ENCODE data around the gene GPRASP1.
"Not testable (repeated sequence)": the region's sequence is repeated elsewhere in the genome, so short reads cannot be mapped to it uniquely, and the experiment has no call there.

The GPRASP1 gene

DNA sequence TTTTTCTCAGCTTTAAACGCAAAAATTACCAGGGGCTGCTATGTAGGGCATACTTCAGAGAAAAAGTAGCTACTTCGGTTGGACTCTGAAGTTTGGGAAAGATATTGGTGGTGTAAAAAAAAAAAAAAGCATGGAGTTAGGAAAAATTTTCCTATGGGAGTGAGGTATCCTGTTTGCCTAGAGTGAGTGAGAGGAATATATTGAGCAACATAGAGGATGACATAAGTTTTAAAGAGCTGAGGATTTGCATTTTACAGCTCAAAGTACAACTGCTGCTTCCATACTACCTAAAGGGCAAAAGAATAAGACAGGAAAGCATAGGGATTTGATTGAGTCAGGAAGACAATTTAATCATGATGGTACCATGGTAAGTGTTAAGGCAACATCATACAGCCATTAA, 7.3 kb downstream of the GPRASP1 start:
- Histone ChIP-seq H3K4me3 (ENCODE audit: low read depth in 1 of 2, low read length in 2 of 2) (no peak overlapping the region), H3K27ac (ENCODE audit: low read length) (no peak overlapping the region), H3K9me3 (ENCODE audit: control insufficient read depth in 1 of 2, low read length in 2 of 2) (no peaks in the 10 kb centered on the region), H3K4me1 (ENCODE audit: control insufficient read depth in 1 of 2, insufficient read depth in 2 of 2, low read length in 2 of 2) (peaks cover 0 to 21% of the 10 kb centered on the region in 2 donors), H3K27me3 (ENCODE audit: low read depth, low read length) (no peaks in the 10 kb centered on the region), H3K36me3 (ENCODE audit: control insufficient read depth in 1 of 2, insufficient read depth in 2 of 2, low read length in 2 of 2) (no peaks in the 10 kb centered on the region)

DNA sequence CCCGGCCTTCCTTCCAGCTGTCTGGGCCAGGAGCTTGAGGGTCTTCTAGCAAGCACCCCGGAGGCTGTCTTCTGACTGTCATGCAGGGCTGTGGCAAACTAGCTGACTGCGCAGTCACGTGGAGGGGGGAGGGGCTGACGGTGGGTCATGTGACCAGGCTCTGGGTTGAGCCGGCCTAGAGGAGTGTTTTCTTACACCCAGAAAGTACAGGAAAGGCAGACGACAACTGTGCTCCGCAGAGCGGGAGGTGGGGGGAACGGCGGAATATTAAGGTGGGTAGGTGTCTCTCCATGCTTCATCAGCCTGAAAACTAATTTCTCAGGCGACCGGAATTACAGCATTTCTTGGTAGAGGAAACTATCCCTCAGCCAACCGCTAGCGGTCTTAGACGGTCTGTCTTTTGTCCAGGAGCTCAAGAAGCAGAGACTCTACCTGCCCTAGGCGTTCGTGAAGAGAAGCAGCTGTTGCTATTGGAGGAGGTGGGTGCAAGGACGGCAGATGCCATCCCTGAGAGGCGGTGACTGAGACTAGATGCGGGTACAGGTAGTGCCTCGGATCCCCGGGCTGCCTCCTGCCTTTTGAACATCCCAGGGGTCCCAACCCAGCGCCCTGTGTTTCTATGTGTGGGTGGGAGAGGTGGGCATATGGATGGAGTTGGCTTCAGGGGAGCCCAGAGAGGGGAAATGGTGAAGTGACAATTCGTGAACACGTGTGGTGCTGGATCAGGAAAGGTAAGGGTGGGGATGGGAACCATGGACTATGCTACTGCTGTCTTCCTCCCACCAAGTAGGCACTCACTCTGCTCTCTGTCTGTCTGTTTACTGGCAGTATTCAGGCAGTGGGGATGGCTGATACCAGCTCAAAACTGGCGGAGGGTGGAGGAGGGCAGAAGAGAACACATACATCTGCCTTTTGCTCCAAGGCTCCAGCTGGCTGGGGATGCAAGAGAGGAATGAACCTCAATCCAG, 8.8 kb downstream of the GPRASP1 start:
- Histone ChIP-seq H3K27ac (ENCODE audit: low read length) (peak overlapping the region; percentile 56), H3K9me3 (ENCODE audit: control insufficient read depth in 1 of 2, low read length in 2 of 2) (no peaks in the 10 kb centered on the region), H3K4me3 (ENCODE audit: low read depth in 1 of 2, low read length in 2 of 2) (peak overlapping the region; percentile 59 to 63), H3K27me3 (ENCODE audit: low read depth, low read length) (no peaks in the 10 kb centered on the region), H3K4me1 (ENCODE audit: control insufficient read depth in 1 of 2, insufficient read depth in 2 of 2, low read length in 2 of 2) (peaks cover 0 to 8% of the 10 kb centered on the region in 2 donors), H3K36me3 (ENCODE audit: control insufficient read depth in 1 of 2, insufficient read depth in 2 of 2, low read length in 2 of 2) (no peaks in the 10 kb centered on the region)

DNA sequence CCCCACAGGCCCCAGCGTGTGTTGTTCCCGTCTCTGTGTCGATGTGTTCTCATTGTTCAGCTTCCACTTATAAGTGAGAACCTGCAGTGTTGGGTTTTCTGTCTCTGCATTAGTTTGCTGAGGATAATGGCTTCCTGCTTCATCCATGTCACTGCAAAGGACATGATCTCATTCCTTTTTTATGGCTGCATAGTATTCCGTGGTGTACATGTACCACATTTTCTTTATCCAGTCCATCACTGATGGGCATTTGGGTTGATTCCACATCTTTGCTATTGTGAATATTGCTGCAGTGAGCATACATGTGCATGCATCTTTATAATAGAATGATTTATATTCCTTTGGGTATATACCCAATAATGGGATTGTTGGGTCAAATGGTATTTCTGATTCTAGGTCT, 12.5 kb downstream of the GPRASP1 start:
- not testable (repeated sequence) for H3K9me3 ChIP-seq (ENCODE audit: control insufficient read depth in 1 of 2, low read length in 2 of 2); H3K4me3 ChIP-seq (ENCODE audit: low read depth in 1 of 2, low read length in 2 of 2); H3K27me3 ChIP-seq (ENCODE audit: low read depth, low read length); H3K4me1 ChIP-seq (ENCODE audit: control insufficient read depth in 1 of 2, insufficient read depth in 2 of 2, low read length in 2 of 2); H3K27ac ChIP-seq (ENCODE audit: low read length); H3K36me3 ChIP-seq (ENCODE audit: control insufficient read depth in 1 of 2, insufficient read depth in 2 of 2, low read length in 2 of 2)

DNA sequence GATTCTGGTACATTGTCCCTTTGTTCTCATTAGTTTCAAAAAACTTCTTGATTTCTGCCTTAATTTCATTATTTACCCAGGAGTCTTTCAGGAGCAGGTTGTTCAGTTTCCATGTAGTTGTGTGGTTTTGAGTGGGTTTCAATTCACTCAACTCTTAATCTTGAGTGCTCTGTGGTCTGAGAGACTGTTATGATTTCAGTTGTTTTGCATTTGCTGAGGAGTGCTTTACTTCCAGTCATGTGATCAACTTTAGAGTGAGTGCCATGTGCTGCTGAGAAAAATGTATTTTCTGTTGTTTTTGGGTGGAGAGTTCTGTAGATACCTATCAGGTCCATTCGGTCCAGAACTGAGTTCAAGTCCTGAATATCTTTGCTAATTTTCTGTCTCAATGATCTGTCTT, 15.8 kb downstream of the GPRASP1 start:
- H3K27ac ChIP-seq (ENCODE audit: low read length); H3K4me3 ChIP-seq (ENCODE audit: low read depth in 1 of 2, low read length in 2 of 2); H3K4me1 ChIP-seq (ENCODE audit: control insufficient read depth in 1 of 2, insufficient read depth in 2 of 2, low read length in 2 of 2); H3K36me3 ChIP-seq (ENCODE audit: control insufficient read depth in 1 of 2, insufficient read depth in 2 of 2, low read length in 2 of 2); H3K27me3 ChIP-seq (ENCODE audit: low read depth, low read length); H3K9me3 ChIP-seq (ENCODE audit: control insufficient read depth in 1 of 2, low read length in 2 of 2): not testable (repeated sequence)

DNA sequence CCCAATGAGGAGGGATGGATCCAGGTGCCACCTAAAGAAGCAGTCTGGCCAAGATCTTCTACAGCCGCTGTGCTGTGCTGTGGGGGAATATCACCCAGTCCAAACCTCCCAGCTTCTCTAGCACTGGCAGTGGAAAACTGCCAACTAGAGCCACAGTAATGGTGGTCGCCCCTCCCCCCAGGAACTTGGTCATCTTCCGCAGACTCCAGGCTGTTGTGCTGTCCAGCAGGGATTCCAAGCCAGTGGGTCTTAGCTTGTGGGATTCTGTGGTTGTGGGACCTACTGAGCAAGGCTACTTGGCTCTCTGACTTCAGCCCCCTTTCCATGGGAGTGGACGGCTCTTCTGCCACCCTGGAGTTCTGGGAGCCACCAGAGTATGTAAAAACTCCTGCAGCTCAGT, 18.2 kb downstream of the GPRASP1 start:
- no peak overlapping the region for H3K27ac ChIP-seq (ENCODE audit: low read length)
- H3K36me3 ChIP-seq (ENCODE audit: control insufficient read depth in 1 of 2, insufficient read depth in 2 of 2, low read length in 2 of 2), result no peaks in the 10 kb centered on the region
- H3K4me1 ChIP-seq (ENCODE audit: control insufficient read depth in 1 of 2, insufficient read depth in 2 of 2, low read length in 2 of 2), result no peaks in the 10 kb centered on the region
- H3K27me3 ChIP-seq (ENCODE audit: low read depth, low read length), result no peaks in the 10 kb centered on the region
- no peak overlapping the region for H3K4me3 ChIP-seq (ENCODE audit: low read depth in 1 of 2, low read length in 2 of 2)
- no peaks in the 10 kb centered on the region for H3K9me3 ChIP-seq (ENCODE audit: control insufficient read depth in 1 of 2, low read length in 2 of 2)

DNA sequence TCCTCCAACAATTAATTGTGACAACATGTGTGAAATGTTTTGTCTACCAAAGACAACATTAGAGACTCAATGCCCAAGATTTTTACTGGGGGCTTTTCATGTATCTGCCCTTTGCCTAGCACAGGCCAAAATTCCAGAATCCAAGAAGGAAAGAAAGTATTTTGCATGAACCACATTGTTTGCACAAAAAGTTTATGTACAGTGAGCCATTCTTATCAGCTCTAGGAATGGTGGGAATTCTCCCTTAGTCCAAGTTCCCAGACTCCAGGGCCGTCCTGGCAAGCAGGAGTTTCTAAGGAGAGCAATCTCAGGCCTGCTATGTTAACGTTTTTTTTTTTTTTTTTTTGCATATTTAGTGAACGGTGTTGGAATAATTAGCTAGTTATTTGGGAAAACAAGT, 21.6 kb downstream of the GPRASP1 start:
- no peak overlapping the region for H3K4me3 ChIP-seq (ENCODE audit: low read depth in 1 of 2, low read length in 2 of 2)
- no peak overlapping the region for H3K27ac ChIP-seq (ENCODE audit: low read length)
- no peaks in the 10 kb centered on the region for H3K36me3 ChIP-seq (ENCODE audit: control insufficient read depth in 1 of 2, insufficient read depth in 2 of 2, low read length in 2 of 2)
- H3K4me1 ChIP-seq (ENCODE audit: control insufficient read depth in 1 of 2, insufficient read depth in 2 of 2, low read length in 2 of 2), result no peaks in the 10 kb centered on the region
- no peaks in the 10 kb centered on the region for H3K9me3 ChIP-seq (ENCODE audit: control insufficient read depth in 1 of 2, low read length in 2 of 2)
- no peaks in the 10 kb centered on the region for H3K27me3 ChIP-seq (ENCODE audit: low read depth, low read length)

DNA sequence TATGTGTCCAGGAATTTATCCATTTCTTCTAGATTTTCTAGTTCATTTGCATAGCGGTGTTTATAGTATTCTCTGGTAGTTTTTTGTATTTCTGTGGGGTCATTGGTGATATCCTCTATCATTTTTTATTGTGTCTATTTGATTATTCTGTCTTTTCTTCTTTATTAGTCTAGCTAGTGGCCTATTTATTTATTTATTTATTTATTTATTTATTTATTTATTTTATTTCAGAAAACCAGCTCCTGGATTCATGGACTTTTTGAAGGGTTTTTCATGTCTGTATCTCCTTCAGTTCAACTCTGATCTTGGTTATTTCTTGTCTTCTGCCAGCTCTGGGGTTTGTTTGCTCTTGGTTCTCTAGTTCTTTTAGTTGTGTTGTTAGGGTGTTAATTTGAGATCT, 26.2 kb downstream of the GPRASP1 start:
- not testable (repeated sequence) for H3K4me3 ChIP-seq (ENCODE audit: low read depth in 1 of 2, low read length in 2 of 2); H3K4me1 ChIP-seq (ENCODE audit: control insufficient read depth in 1 of 2, insufficient read depth in 2 of 2, low read length in 2 of 2); H3K27me3 ChIP-seq (ENCODE audit: low read depth, low read length); H3K36me3 ChIP-seq (ENCODE audit: control insufficient read depth in 1 of 2, insufficient read depth in 2 of 2, low read length in 2 of 2); H3K9me3 ChIP-seq (ENCODE audit: control insufficient read depth in 1 of 2, low read length in 2 of 2); H3K27ac ChIP-seq (ENCODE audit: low read length)

DNA sequence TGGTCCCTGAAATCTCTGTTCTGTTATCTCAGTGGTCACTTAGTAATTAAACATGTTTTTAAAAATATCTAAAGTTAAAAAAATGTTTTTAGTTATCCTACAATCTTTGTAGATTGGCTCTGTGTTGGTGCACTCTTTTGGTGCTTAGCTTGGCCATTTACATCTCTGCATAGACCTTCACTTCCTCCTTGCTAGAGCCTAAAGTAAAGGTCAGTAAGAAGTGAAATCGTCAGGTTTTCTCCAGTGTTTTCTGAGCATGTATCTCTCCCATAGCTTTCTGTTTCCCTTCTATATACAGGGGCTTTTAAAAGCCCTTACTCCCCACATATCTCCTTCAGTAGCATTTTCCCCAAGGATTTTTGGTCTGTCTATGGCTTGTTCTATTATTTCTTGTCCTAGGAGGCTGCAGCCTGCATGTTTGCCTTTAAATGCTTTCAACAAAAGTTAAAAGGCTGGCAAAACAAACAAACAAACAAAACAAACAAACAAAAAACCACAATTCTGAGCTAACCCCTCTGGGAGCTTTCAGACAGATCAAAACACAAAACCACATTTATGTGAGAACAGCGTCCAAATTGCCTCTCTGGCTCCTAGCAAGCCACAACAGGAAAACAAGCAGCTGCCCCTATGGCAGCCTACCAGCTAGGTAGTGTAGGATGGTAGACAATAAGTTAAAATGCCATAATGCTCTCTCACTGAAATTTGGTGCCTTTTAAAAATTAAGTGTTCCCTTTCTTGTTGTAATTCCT, 33.7 kb downstream of the GPRASP1 start:
- Histone ChIP-seq H3K9me3 (ENCODE audit: control insufficient read depth in 1 of 2, low read length in 2 of 2) (peaks cover 0 to 9% of the 10 kb centered on the region in 2 donors), H3K27me3 (ENCODE audit: low read depth, low read length) (no peaks in the 10 kb centered on the region), H3K36me3 (ENCODE audit: control insufficient read depth in 1 of 2, insufficient read depth in 2 of 2, low read length in 2 of 2) (peaks cover 0 to 10% of the 10 kb centered on the region in 2 donors), H3K4me1 (ENCODE audit: control insufficient read depth in 1 of 2, insufficient read depth in 2 of 2, low read length in 2 of 2) (no peaks in the 10 kb centered on the region), H3K4me3 (ENCODE audit: low read depth in 1 of 2, low read length in 2 of 2) (no peak overlapping the region), H3K27ac (ENCODE audit: low read length) (no peak overlapping the region)

DNA sequence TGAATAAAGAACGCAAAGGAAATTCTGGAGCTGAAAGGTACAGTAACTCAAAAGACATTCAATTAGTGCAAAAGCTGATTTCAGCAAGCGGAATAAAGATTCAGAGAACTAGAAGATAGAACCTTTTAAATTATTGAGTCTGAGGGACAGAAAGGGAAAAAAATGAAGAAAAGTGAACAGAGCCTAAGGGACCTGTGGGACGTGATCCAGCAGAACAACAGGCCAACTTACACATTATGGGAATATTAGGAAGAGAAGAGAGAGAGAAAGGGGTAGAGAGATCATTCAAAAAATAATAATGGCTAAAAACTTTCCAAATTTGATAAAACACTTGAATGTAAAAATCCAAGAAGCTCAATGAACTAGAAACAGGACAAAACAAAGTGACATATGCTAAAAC, 43.5 kb downstream of the GPRASP1 start:
- no peak overlapping the region for H3K4me3 ChIP-seq (ENCODE audit: low read depth in 1 of 2, low read length in 2 of 2)
- no peaks in the 10 kb centered on the region for H3K36me3 ChIP-seq (ENCODE audit: control insufficient read depth in 1 of 2, insufficient read depth in 2 of 2, low read length in 2 of 2)
- H3K9me3 ChIP-seq (ENCODE audit: control insufficient read depth in 1 of 2, low read length in 2 of 2), result no peaks in the 10 kb centered on the region
- no peak overlapping the region for H3K27ac ChIP-seq (ENCODE audit: low read length)
- no peaks in the 10 kb centered on the region for H3K27me3 ChIP-seq (ENCODE audit: low read depth, low read length)
- H3K4me1 ChIP-seq (ENCODE audit: control insufficient read depth in 1 of 2, insufficient read depth in 2 of 2, low read length in 2 of 2), result no peaks in the 10 kb centered on the region

DNA sequence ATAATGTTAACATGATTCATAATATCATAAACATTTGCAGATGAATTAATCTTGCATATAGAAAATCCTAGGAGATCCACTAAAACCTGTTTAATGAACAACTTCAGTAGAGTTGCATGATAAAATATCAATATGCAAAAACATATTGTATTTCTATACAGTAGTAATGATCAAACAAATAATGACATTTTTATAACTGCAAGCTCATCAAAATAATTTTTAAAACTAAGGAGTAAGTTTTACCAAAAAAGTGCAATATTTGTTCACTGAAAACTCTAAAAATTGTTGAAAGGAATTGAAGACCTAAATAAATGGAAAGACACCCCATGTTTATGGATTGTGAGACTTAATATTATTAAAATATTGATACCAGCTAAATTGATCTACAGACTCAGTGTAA, 45.0 kb downstream of the GPRASP1 start:
- Histone ChIP-seq H3K4me3 (ENCODE audit: low read depth in 1 of 2, low read length in 2 of 2) (no peak overlapping the region), H3K36me3 (ENCODE audit: control insufficient read depth in 1 of 2, insufficient read depth in 2 of 2, low read length in 2 of 2) (no peaks in the 10 kb centered on the region), H3K27me3 (ENCODE audit: low read depth, low read length) (no peaks in the 10 kb centered on the region), H3K4me1 (ENCODE audit: control insufficient read depth in 1 of 2, insufficient read depth in 2 of 2, low read length in 2 of 2) (no peaks in the 10 kb centered on the region), H3K9me3 (ENCODE audit: control insufficient read depth in 1 of 2, low read length in 2 of 2) (no peaks in the 10 kb centered on the region), H3K27ac (ENCODE audit: low read length) (no peak overlapping the region)

DNA sequence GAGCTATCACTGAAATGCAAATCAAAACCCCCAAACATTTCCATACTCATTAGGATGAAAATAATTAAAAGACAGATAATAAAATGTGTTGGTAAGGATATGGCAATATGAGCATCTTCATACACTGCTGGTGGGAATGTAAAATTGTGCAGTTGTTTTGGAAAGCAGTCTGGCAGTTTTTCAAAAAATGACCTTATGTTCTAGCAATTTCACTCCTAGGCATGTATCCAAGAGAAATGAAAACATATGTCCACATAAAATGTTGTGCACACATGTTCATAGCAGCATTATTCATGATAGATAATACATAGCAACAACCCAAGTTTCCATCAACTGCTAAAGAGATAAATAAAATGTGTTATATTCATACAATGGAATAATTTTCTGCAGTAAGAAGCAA, 46.2 kb downstream of the GPRASP1 start:
- Histone ChIP-seq H3K4me1 (ENCODE audit: control insufficient read depth in 1 of 2, insufficient read depth in 2 of 2, low read length in 2 of 2) (no peaks in the 10 kb centered on the region), H3K36me3 (ENCODE audit: control insufficient read depth in 1 of 2, insufficient read depth in 2 of 2, low read length in 2 of 2) (no peaks in the 10 kb centered on the region), H3K27me3 (ENCODE audit: low read depth, low read length) (no peaks in the 10 kb centered on the region), H3K9me3 (ENCODE audit: control insufficient read depth in 1 of 2, low read length in 2 of 2) (no peaks in the 10 kb centered on the region), H3K4me3 (ENCODE audit: low read depth in 1 of 2, low read length in 2 of 2) (no peak overlapping the region), H3K27ac (ENCODE audit: low read length) (no peak overlapping the region)
